ENCODE results near the gene SAP30BP. TPM values are rescaled to one million over a fixed set of nuclear protein-coding genes. Genes with fewer than 3 reads are reported as not detected.

SAP30BP gene
- total and polyA plus RNA-seq, 10 of the 15 experiments (the other 5 are each of a cell fraction or from before 2014, with no cell fraction given) = 57.9 to 166 (median 94.5) TPM

GRCh38 chr17:75712446-75712845 lies 45.3 kb downstream of the SAP30BP start:
- H3K79me2 ChIP-seq (ENCODE audit: control insufficient read depth, insufficient read depth, low read length) = no peaks in the 10 kb centered on the region
- 0% methylated on average over 2 of the region's 2 CpGs for WGBS (ENCODE audit: insufficient coverage, insufficient replicate concordance, low lambda C conversion rate, missing lambda C conversion rate)
- FAIRE-seq (no peak), ATAC-seq (no peak), DNase-seq (ENCODE audit: low read depth, low spot score) (no peak)
- ChIA-PET RAD21 (ENCODE audit: unreplicated experiment) (interaction anchor here (0.6 kb wide), 1 partner anchor 41 kb away, joined by 3 read pairs; no protein-coding TSS in a partner anchor), SMC1A (ENCODE audit: uncharacterized antibody, unreplicated experiment) (interaction anchor here (0.6 kb wide), 1 partner anchor 111 kb away, joined by 3 read pairs; no protein-coding TSS in a partner anchor), POLR2A (no interaction called here), CTCF (interaction anchor here (1.0 to 1.3 kb wide), 2 partner anchors 78 to 80 kb away, joined by 3 to 5 read pairs; partner anchors contain the start of gene SMIM5)
- H3K4me3 ChIP-seq = no peak overlapping the region
- H3K36me3 ChIP-seq (ENCODE audit: control insufficient read depth in 2 of 2, insufficient read depth in 2 of 2, low read length in 1 of 2) = peaks cover 0 to 5% of the 10 kb centered on the region in 2 experiments; a peak in 2 of 4 replicates
- H3K9me3 ChIP-seq (replicated peaks; ENCODE audit: control insufficient read depth, insufficient read depth, low read length) = no peaks in the 10 kb centered on the region
- no TSS peak for BruUV-seq (replicated peaks)
- H3K9ac ChIP-seq (ENCODE audit: control insufficient read depth, insufficient read depth, low read length) = no peak overlapping the region
- no peaks in the 10 kb centered on the region for H4K20me1 ChIP-seq (ENCODE audit: control insufficient read depth, insufficient read depth)
- no peak overlapping the region for H2AFZ ChIP-seq (ENCODE audit: control insufficient read depth, low read depth, low read length)
- H3K4me2 ChIP-seq (ENCODE audit: control insufficient read depth, insufficient read depth) = no peak overlapping the region
- H3K27me3 ChIP-seq (replicated peaks in 1 of 2; ENCODE audit: control insufficient read depth in 2 of 2, insufficient read depth in 2 of 2, low read length in 1 of 2) = no peaks in the 10 kb centered on the region
- in situ Hi-C loops (cut with MboI) = no loop called here
- intact Hi-C loops (cut with micrococcal nuclease; ENCODE audit: unreplicated experiment) = no loop called here
- TF ChIP-seq HDAC6 (IDR thresholded peaks at IDR 0.05; ENCODE audit: unreplicated experiment) = no peak
- TF ChIP-seq NFYB (IDR thresholded peaks at IDR 0.05; ENCODE audit: insufficient read depth, low read depth, low read length) = no peak
- TF ChIP-seq IRF3 (IDR thresholded peaks at IDR 0.05) = no peak
- no peak for TF ChIP-seq RB1 (IDR thresholded peaks at IDR 0.05; ENCODE audit: borderline replicate concordance)
- TF ChIP-seq HCFC1 (IDR thresholded peaks at IDR 0.05; ENCODE audit: low read length) = no peak
- no peak for TF ChIP-seq PBX3 (IDR thresholded peaks at IDR 0.05; ENCODE audit: insufficient replicate concordance, low read depth, low read length)
- TF ChIP-seq TCF3 (IDR thresholded peaks at IDR 0.05; ENCODE audit: borderline replicate concordance, insufficient read depth, low read depth, low read length) = no peak
- TF ChIP-seq NKRF (conservative IDR thresholded peaks at IDR 0.05) = no peak
- TF ChIP-seq MYC (IDR thresholded peaks at IDR 0.05; ENCODE audit: insufficient read depth, insufficient read length, insufficient replicate concordance, low read length, severe bottlenecking) = no peak
- no peaks in the 10 kb centered on the region for H3K4me1 ChIP-seq (ENCODE audit: control insufficient read depth, insufficient read depth, low read length)
- H3K27ac ChIP-seq (ENCODE audit: control insufficient read depth, insufficient read depth) = no peak overlapping the region
